H1 (cell line): ENCODE data around the gene YWHAQ. TPM values are rescaled to one million over a fixed set of nuclear protein-coding genes. Genes with fewer than 3 reads are reported as not detected.

Experiments used
- CTCF ChIA-PET: fragments of 300-600 bp; sonication (Branson Sonifier 250); formaldehyde crosslinking; loops from one replicate; lab custom pipeline; 2021; ENCODE audit not compliant: partially characterized antibody; lab: Charles Lee
- POLR2A ChIA-PET: fragments of 300-600 bp; sonication (Branson Sonifier 250); formaldehyde crosslinking; loops from one replicate; lab custom pipeline; 2021; ENCODE audit warnings: inconsistent platforms; ENCODE audit not compliant: partially characterized antibody; lab: Charles Lee
- DNase-seq, 2 experiments: peaks; one replicate each; pipeline versions ENCODE4 v3.0.0 to v3.0.0-alpha.2; 2010 to 2022; ENCODE audit warnings: low spot score in 2 of 2, low read depth in 1 of 2, mixed read lengths in 1 of 2
- FAIRE-seq: peaks from 2 replicates; lab custom pipeline; 2011; peaks lifted over from hg19 to GRCh38; lab: Jason Lieb, UNC
- H2AFZ ChIP-seq: 2 replicates; pipeline ENCODE4 v1.8.1; 2012; ENCODE audit warnings: low read length, inconsistent platforms
- H2AK5ac ChIP-seq: 2 replicates; pipeline ENCODE4 v1.6.1; 2013; ENCODE audit warnings: low read depth, low read length
- H2BK120ac ChIP-seq: replicated peaks from 2 replicates; pipeline ENCODE3; 2013; ENCODE audit warnings: low read depth, low read length, inconsistent platforms
- H2BK12ac ChIP-seq: 2 replicates; pipeline ENCODE4 v1.6.1; 2013; ENCODE audit warnings: low read depth, low read length
- H2BK15ac ChIP-seq: 2 replicates; pipeline ENCODE4 v1.6.1; 2013; ENCODE audit warnings: low read length
- H2BK20ac ChIP-seq: 2 replicates; pipeline ENCODE4 v1.6.1; 2013; ENCODE audit warnings: low read length
- H2BK5ac ChIP-seq: 2 replicates; pipeline ENCODE4 v1.6.1; 2013; ENCODE audit warnings: low read depth, low read length
- H3K14ac ChIP-seq: 2 replicates; pipeline ENCODE4 v1.6.1; 2013; ENCODE audit warnings: inconsistent platforms; ENCODE audit not compliant: insufficient read length
- H3K18ac ChIP-seq: 2 replicates; pipeline ENCODE4 v1.6.1; 2013; ENCODE audit warnings: low read length; ENCODE audit errors: extremely low read depth
- H3K23ac ChIP-seq: 2 replicates; pipeline ENCODE4 v1.6.1; 2013; ENCODE audit warnings: inconsistent platforms; ENCODE audit not compliant: insufficient read length
- H3K23me2 ChIP-seq: 2 replicates; pipeline ENCODE4 v1.6.1; 2013; ENCODE audit warnings: low read depth, low read length
- H3K27ac ChIP-seq: 2 replicates; pipeline ENCODE4 v1.6.1; 2011; ENCODE audit warnings: low read depth, low read length, inconsistent platforms
- H3K27me3 ChIP-seq, 4 experiments: replicated peaks in 1 of 4; 1 replicate in 1 of 4; 2 replicates in 3 of 4; pipeline versions ENCODE4 v1.6.1 to v1.8.1; 2011 to 2013; ENCODE audit warnings: low read length in 3 of 4, mild to moderate bottlenecking in 3 of 4, inconsistent platforms in 2 of 4, mixed read lengths in 2 of 4, moderate library complexity in 1 of 4; ENCODE audit not compliant: control insufficient read depth in 3 of 4, insufficient read depth in 3 of 4; ENCODE audit errors: extremely low read depth in 1 of 4
- H3K36me3 ChIP-seq, 4 experiments: 2 replicates each; pipeline versions ENCODE4 v1.6.1 to v1.8.1; 2011 to 2013; ENCODE audit warnings: mild to moderate bottlenecking in 4 of 4, low read length in 3 of 4, moderate library complexity in 2 of 4, control low read depth in 1 of 4, inconsistent platforms in 1 of 4; ENCODE audit not compliant: insufficient read depth in 4 of 4, control insufficient read depth in 2 of 4
- H3K4ac ChIP-seq: replicated peaks from 2 replicates; pipeline ENCODE3; 2013; ENCODE audit warnings: low read length, low read depth, mixed read lengths, inconsistent platforms; ENCODE audit not compliant: insufficient read length
- H3K4me1 ChIP-seq, 4 experiments: replicated peaks in 1 of 4; 1 replicate in 1 of 4; 2 replicates in 3 of 4; pipeline versions ENCODE4 v1.6.1 to v1.8.1; 2011 to 2013; ENCODE audit warnings: low read length in 3 of 4, inconsistent platforms in 2 of 4, mixed read lengths in 1 of 4; ENCODE audit not compliant: insufficient read depth in 4 of 4, control insufficient read depth in 3 of 4
- H3K4me2 ChIP-seq, 2 experiments: 2 replicates each; pipeline versions ENCODE4 v1.6.1 to v1.8.1; 2011 to 2013; ENCODE audit warnings: low read depth in 2 of 2, low read length in 2 of 2, control low read depth in 1 of 2, inconsistent platforms in 1 of 2, mild to moderate bottlenecking in 1 of 2; ENCODE audit not compliant: insufficient read depth in 1 of 2
- H3K4me3 ChIP-seq, 4 experiments: fragments of 200-600, 300-600 bp in 1 of 4; sonication (generic), shearing (Covaris generic), sonication (Bioruptor Twin) in 1 of 4; 2 replicates each; pipeline versions ENCODE4 v1.5.1 to v1.8.1; 2011 to 2016; ENCODE audit warnings: low read length in 4 of 4, low read depth in 3 of 4, control low read depth in 2 of 4, inconsistent platforms in 2 of 4, mild to moderate bottlenecking in 2 of 4, mixed read lengths in 1 of 4, moderate library complexity in 1 of 4; ENCODE audit not compliant: insufficient read depth in 2 of 4; ENCODE audit errors: extremely low read depth in 1 of 4
- H3K56ac ChIP-seq: replicated peaks from 2 replicates; pipeline ENCODE3; 2013; ENCODE audit warnings: low read depth, mild to moderate bottlenecking, mixed read lengths, low read length, inconsistent platforms; ENCODE audit not compliant: insufficient read length
- H3K79me1 ChIP-seq: 2 replicates; pipeline ENCODE4 v1.6.1; 2013; ENCODE audit warnings: low read depth, low read length, control low read depth
- H3K79me2 ChIP-seq, 2 experiments: 2 replicates each; pipeline versions ENCODE4 v1.6.1 to v1.8.1; 2012 to 2013; ENCODE audit warnings: low read length in 2 of 2, mild to moderate bottlenecking in 2 of 2, inconsistent platforms in 1 of 2; ENCODE audit not compliant: insufficient read depth in 2 of 2, control insufficient read depth in 1 of 2
- H3K9ac ChIP-seq, 4 experiments: replicated peaks in 1 of 4; 1 replicate in 1 of 4; 2 replicates in 3 of 4; pipeline versions ENCODE4 v1.6.1 to v1.8.1; 2011 to 2013; ENCODE audit warnings: low read depth in 3 of 4, low read length in 3 of 4, control low read depth in 2 of 4, mild to moderate bottlenecking in 2 of 4, moderate library complexity in 2 of 4, inconsistent platforms in 1 of 4; ENCODE audit errors: extremely low read depth in 1 of 4
- H3K9me3 ChIP-seq, 2 experiments: 2 replicates each; pipeline versions ENCODE4 v1.6.1 to v1.8.1; 2012 to 2013; ENCODE audit warnings: mild to moderate bottlenecking in 2 of 2, moderate library complexity in 2 of 2, control low read depth in 1 of 2, inconsistent platforms in 1 of 2, low read depth in 1 of 2, low read length in 1 of 2, mixed read lengths in 1 of 2; ENCODE audit not compliant: insufficient read depth in 2 of 2
- H4K20me1 ChIP-seq, 2 experiments: replicated peaks in 1 of 2; 2 replicates each; pipeline versions ENCODE3 to v1.8.1; 2011 to 2013; ENCODE audit warnings: inconsistent platforms in 2 of 2, low read length in 2 of 2, mild to moderate bottlenecking in 1 of 2; ENCODE audit not compliant: insufficient read depth in 2 of 2, control insufficient read depth in 1 of 2
- H4K5ac ChIP-seq: 2 replicates; pipeline ENCODE4 v1.6.1; 2013; ENCODE audit warnings: low read length, low read depth, mixed read lengths, inconsistent platforms; ENCODE audit not compliant: insufficient read length
- H4K8ac ChIP-seq: 2 replicates; pipeline ENCODE4 v1.8.0; 2013; ENCODE audit warnings: mild to moderate bottlenecking, moderate library complexity, low read length, inconsistent platforms; ENCODE audit not compliant: insufficient read depth; ENCODE audit errors: extremely low read depth
- H4K91ac ChIP-seq: replicated peaks from 2 replicates; pipeline ENCODE3; 2013; ENCODE audit warnings: low read length, mixed read lengths, inconsistent platforms; ENCODE audit not compliant: insufficient read length
- CTBP2 ChIP-seq: IDR thresholded peaks from 2 replicates; pipeline ENCODE4 v1.7.0; 2011; ENCODE audit warnings: borderline replicate concordance, mild to moderate bottlenecking, moderate library complexity, mixed read lengths, low read length; ENCODE audit not compliant: insufficient read depth, insufficient read length
- EGR1 ChIP-seq: IDR thresholded peaks from 2 replicates; pipeline ENCODE4 v1.6.1; 2011; ENCODE audit warnings: low read depth, low read length, borderline replicate concordance
- FOSL1 ChIP-seq: IDR thresholded peaks from 2 replicates; pipeline ENCODE4 v1.6.1; 2011; ENCODE audit warnings: mild to moderate bottlenecking, low read depth, low read length, moderate library complexity; ENCODE audit not compliant: insufficient read depth
- HDAC2 ChIP-seq, 2 experiments: fragments of 300-600 bp in 1 of 2; sonication (generic) in 1 of 2; IDR thresholded peaks; 2 replicates each; pipeline ENCODE4 v1.6.1; 2011 to 2012; ENCODE audit warnings: low read depth in 2 of 2, low read length in 2 of 2, mild to moderate bottlenecking in 2 of 2, moderate library complexity in 2 of 2, borderline replicate concordance in 1 of 2, inconsistent platforms in 1 of 2
- JUN ChIP-seq: IDR thresholded peaks from 2 replicates; pipeline ENCODE4 v1.6.1; 2011; ENCODE audit warnings: low read depth, mild to moderate bottlenecking, improper control_type of control experiment, low read length
- POU5F1 ChIP-seq: IDR thresholded peaks from 2 replicates; pipeline ENCODE4 v1.6.1; 2011; ENCODE audit warnings: low read depth, mild to moderate bottlenecking, low read length, moderate library complexity
- TBP ChIP-seq: IDR thresholded peaks from 2 replicates; pipeline ENCODE4 v1.6.1; 2011; ENCODE audit warnings: low read depth, low read length, improper control_type of control experiment
- TEAD4 ChIP-seq: IDR thresholded peaks from 2 replicates; pipeline ENCODE4 v1.6.1; 2012; ENCODE audit warnings: low read depth, low read length, inconsistent platforms, mixed read lengths
- USF2 ChIP-seq: IDR thresholded peaks from 2 replicates; pipeline ENCODE4 v1.6.1; 2011; ENCODE audit warnings: low read length, improper control_type of control experiment
- WGBS, 2 experiments: shearing (Covaris generic) in 1 of 2; methylation state at CpG; one replicate each; pipeline versions ENCODE4 v1.1.6 to v1.1.7; 2013 to 2015; ENCODE audit warnings: low lambda C conversion rate in 2 of 2, mixed read lengths in 2 of 2, inconsistent platforms in 1 of 2, low coverage in 1 of 2, missing lambda C conversion rate in 1 of 2; ENCODE audit not compliant: insufficient replicate concordance in 2 of 2, insufficient coverage in 1 of 2, insufficient read length in 1 of 2; ENCODE audit errors: extremely low coverage in 1 of 2, missing lambda C conversion rate in 1 of 2; 5-methylcytosine and 5-hydroxymethylcytosine counted together
- polyA plus RNA-seq, 7 experiments: library from polyadenylated mRNA; depleted of rRNA in 3 of 7; stranded (reverse) in 5 of 7; unstranded in 2 of 7; fragments of >200 nt in 5 of 7; fragments of 200-250 nt in 2 of 7; gene quantifications; 1 replicate in 5 of 7; 2 replicates in 1 of 7; 4 replicates in 1 of 7; pipeline versions ENCODE4 v1.2.1 to v1.2.3, GENCODE V29; 2011 to 2013; ENCODE audit warnings: missing spikeins in 2 of 7, mixed read lengths in 2 of 7
- total RNA-seq: library from RNA; stranded (reverse); fragmentation: NEBNext Ultra II Directional; extraction: Animal tissue kit (Norgen Biotek cat#: 25700); gene quantifications from 2 replicates; pipeline ENCODE4 v1.2.1, GENCODE V29; 2021

Gene YWHAQ
- total and polyA plus RNA-seq, 2 of the 8 experiments (the other 6 are each of a cell fraction or from before 2014, with no cell fraction given), result 244 to 480 TPM

DNA sequence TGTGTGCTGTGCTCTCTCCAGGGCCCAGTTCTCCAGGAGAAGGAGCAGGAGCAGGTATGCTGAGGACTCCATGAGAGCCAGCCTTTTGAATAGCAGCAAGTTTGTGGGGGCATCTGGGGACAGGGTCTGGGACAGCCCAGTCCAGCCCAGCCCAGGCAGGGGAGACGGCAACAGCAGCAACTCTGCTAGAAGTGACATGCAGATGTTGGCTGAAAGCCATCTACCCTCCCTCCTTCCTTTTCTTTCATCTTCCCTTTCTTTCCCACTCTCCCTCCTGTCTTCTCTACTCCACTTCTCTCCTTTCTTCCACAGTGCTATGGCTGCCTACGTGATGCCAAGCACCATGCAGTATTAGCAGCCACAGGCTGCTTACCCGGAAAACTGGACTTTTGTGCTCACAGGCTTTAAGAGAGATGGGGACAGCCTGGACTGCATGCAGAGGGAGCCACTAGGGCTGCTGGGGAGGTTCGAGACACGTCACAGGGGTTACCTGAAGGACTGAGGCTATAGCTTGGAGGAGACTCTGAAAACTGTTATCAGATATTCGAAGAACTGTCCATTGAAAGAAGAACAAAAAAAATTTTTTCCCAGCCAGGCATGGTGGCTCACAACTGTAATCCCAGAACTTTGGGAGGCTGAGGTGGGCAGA, 23.8 kb upstream of the YWHAQ start:
- no peak overlapping the region for H3K14ac ChIP-seq
- FAIRE-seq, result no peak
- no peak overlapping the region for H3K9ac ChIP-seq
- H2BK5ac ChIP-seq, result no peak overlapping the region
- H3K27ac ChIP-seq, result no peak overlapping the region
- no peak overlapping the region for H4K8ac ChIP-seq
- no peak overlapping the region for H2BK20ac ChIP-seq
- H3K79me1 ChIP-seq, result no peaks in the 10 kb centered on the region
- H3K23me2 ChIP-seq, result peaks cover 6% of the 10 kb centered on the region; the same call in 1 of the 2 replicates
- WGBS, 2 experiments, result 84% methylated on average over 6 of the region's 6 CpGs; no CpG with 5 or more reads in 1 of the 2 experiments
- H2BK12ac ChIP-seq, result no peak overlapping the region
- no peaks in the 10 kb centered on the region for H3K79me2 ChIP-seq
- H2AK5ac ChIP-seq, result no peak overlapping the region
- H3K36me3 ChIP-seq, result no peaks in the 10 kb centered on the region
- no peak overlapping the region for H4K91ac ChIP-seq
- no peak overlapping the region for H3K4me3 ChIP-seq
- POLR2A ChIA-PET, result interaction anchor here (0.7 to 1.0 kb wide), 2 partner anchors 24 kb away, joined by 3 read pairs; partner anchors contain the start of gene YWHAQ
- CTCF ChIA-PET, result interaction anchor here (1.0 to 1.1 kb wide), 2 partner anchors 22 to 52 kb away, joined by 3 to 4 read pairs; no protein-coding TSS in a partner anchor
- TF ChIP-seq FOSL1, result no peak
- no peak for TF ChIP-seq POU5F1
- no peak for TF ChIP-seq TEAD4
- TF ChIP-seq USF2, result no peak
- no peak for TF ChIP-seq JUN
- no peak for TF ChIP-seq TBP
- no peak for TF ChIP-seq CTBP2
- TF ChIP-seq HDAC2 (IDR thresholded peaks at IDR 0.05; ENCODE audit: borderline replicate concordance in 1 of 2, low read depth in 2 of 2, low read length in 2 of 2), result no peak
- no peak for TF ChIP-seq EGR1
- TF ChIP-seq, all 59 proteins: peak for 0
- Histone ChIP-seq H3K27me3 (no peaks in the 10 kb centered on the region), H3K18ac (no peak overlapping the region), H3K4me1 (peaks cover 0 to 3% (median under 1%) of the 10 kb centered on the region in 4 experiments; a peak in 3 of 7 replicates), H2BK120ac (no peak overlapping the region), H3K23ac (no peak overlapping the region), H3K4ac (no peak overlapping the region), H3K9me3 (no peaks in the 10 kb centered on the region), H4K20me1 (no peaks in the 10 kb centered on the region), H4K5ac (no peak overlapping the region), H3K56ac (no peak overlapping the region), H2BK15ac (no peak overlapping the region), H3K4me2 (no peak overlapping the region), H2AFZ (no peak overlapping the region)
- no peak for DNase-seq
